Measurements from ENCODE around the gene ARL13A.
A peak's percentile ranks its signal among the peaks of the same experiment; 100 is the strongest.

The ARL13A gene

GRCh38 chrX:100969408-100969807 lies at the start of gene ARL13A:
Gene ARL13A, plus strand, starts transcription at chrX:100969708. Its CDS starts 3,982 bp downstream, at chrX:100973690.
- no peaks in the 10 kb centered on the region for H3K4me1 Mint-ChIP-seq (ENCODE audit: low read depth)
- no peaks in the 10 kb centered on the region for H3K9me3 Mint-ChIP-seq
- no peaks in the 10 kb centered on the region for H3K27me3 Mint-ChIP-seq (ENCODE audit: low read depth)
- H3K36me3 Mint-ChIP-seq (ENCODE audit: low read depth): no peaks in the 10 kb centered on the region
- no peak within 1 kb of the TSS for H3K27ac Mint-ChIP-seq
- no peak within 1 kb of the TSS for H3K4me3 Mint-ChIP-seq

- Mint-ChIP-seq H3K9me3 (no peaks in the 10 kb centered on the region), H3K27me3 (ENCODE audit: low read depth) (no peaks in the 10 kb centered on the region), H3K4me1 (ENCODE audit: low read depth) (peaks cover 5% of the 10 kb centered on the region), H3K4me3 (no peak overlapping the region), H3K36me3 (ENCODE audit: low read depth) (no peaks in the 10 kb centered on the region), H3K27ac (no peak overlapping the region)
Measured at GRCh38 chrX:100924375-100924774, 45.1 kb upstream of the ARL13A start.

GRCh38 chrX:100926453-100926852 lies 43.1 kb upstream of the ARL13A start:
- H3K27ac Mint-ChIP-seq: no peak overlapping the region
- H3K9me3 Mint-ChIP-seq: peaks cover 4% of the 10 kb centered on the region
- H3K36me3 Mint-ChIP-seq (ENCODE audit: low read depth): peaks cover 3% of the 10 kb centered on the region
- no peak overlapping the region for H3K4me3 Mint-ChIP-seq
- no peaks in the 10 kb centered on the region for H3K27me3 Mint-ChIP-seq (ENCODE audit: low read depth)
- peaks cover 13% of the 10 kb centered on the region for H3K4me1 Mint-ChIP-seq (ENCODE audit: low read depth)

GRCh38 chrX:100928660-100929613 lies 40.6 kb upstream of the ARL13A start, which contains the start of gene XKRX:
Gene XKRX, minus strand, starts transcription at chrX:100928917. Its CDS starts 613 bp downstream, at chrX:100928304.
- Mint-ChIP-seq H3K36me3 (ENCODE audit: low read depth) (peaks cover 6% of the 10 kb centered on the region), H3K27me3 (ENCODE audit: low read depth) (no peaks in the 10 kb centered on the region), H3K4me1 (ENCODE audit: low read depth) (peaks cover 14% of the 10 kb centered on the region), H3K4me3 (peak within 1 kb of the TSS; percentile 86), H3K27ac (peak within 1 kb of the TSS; percentile 36), H3K9me3 (peaks cover 6% of the 10 kb centered on the region)

- Mint-ChIP-seq H3K9me3 (peaks cover 6% of the 10 kb centered on the region), H3K27ac (peak overlapping the region; percentile 47), H3K4me3 (peak overlapping the region; percentile 36), H3K36me3 (ENCODE audit: low read depth) (peaks cover 6% of the 10 kb centered on the region), H3K4me1 (ENCODE audit: low read depth) (peaks cover 14% of the 10 kb centered on the region), H3K27me3 (ENCODE audit: low read depth) (no peaks in the 10 kb centered on the region)
Measured at GRCh38 chrX:100931218-100931924, 38.1 kb upstream of the ARL13A start.

GRCh38 chrX:100931925-100932285 lies 37.6 kb upstream of the ARL13A start:
- Mint-ChIP-seq H3K36me3 (ENCODE audit: low read depth) (peaks cover 6% of the 10 kb centered on the region), H3K9me3 (peaks cover 6% of the 10 kb centered on the region), H3K4me3 (no peak overlapping the region), H3K4me1 (ENCODE audit: low read depth) (peaks cover 14% of the 10 kb centered on the region), H3K27ac (no peak overlapping the region), H3K27me3 (ENCODE audit: low read depth) (no peaks in the 10 kb centered on the region)

- Mint-ChIP-seq H3K4me1 (ENCODE audit: low read depth) (peaks cover 11% of the 10 kb centered on the region), H3K9me3 (peaks cover 6% of the 10 kb centered on the region), H3K4me3 (no peak overlapping the region), H3K36me3 (ENCODE audit: low read depth) (peaks cover 6% of the 10 kb centered on the region), H3K27me3 (ENCODE audit: low read depth) (no peaks in the 10 kb centered on the region), H3K27ac (no peak overlapping the region)
Measured at GRCh38 chrX:100935767-100936166, 33.7 kb upstream of the ARL13A start.

GRCh38 chrX:100939333-100939732 lies 30.2 kb upstream of the ARL13A start:
- Mint-ChIP-seq H3K27me3 (ENCODE audit: low read depth) (no peaks in the 10 kb centered on the region), H3K9me3 (no peaks in the 10 kb centered on the region), H3K36me3 (ENCODE audit: low read depth) (no peaks in the 10 kb centered on the region), H3K4me3 (no peak overlapping the region), H3K27ac (no peak overlapping the region), H3K4me1 (ENCODE audit: low read depth) (peaks cover 4% of the 10 kb centered on the region)

- Mint-ChIP-seq H3K36me3 (ENCODE audit: low read depth) (no peaks in the 10 kb centered on the region), H3K4me3 (no peak overlapping the region), H3K4me1 (ENCODE audit: low read depth) (no peaks in the 10 kb centered on the region), H3K27ac (no peak overlapping the region), H3K27me3 (ENCODE audit: low read depth) (no peaks in the 10 kb centered on the region), H3K9me3 (no peaks in the 10 kb centered on the region)
Measured at GRCh38 chrX:100944601-100945000, 24.9 kb upstream of the ARL13A start.

- no peak overlapping the region for H3K27ac Mint-ChIP-seq
- no peaks in the 10 kb centered on the region for H3K27me3 Mint-ChIP-seq (ENCODE audit: low read depth)
- H3K36me3 Mint-ChIP-seq (ENCODE audit: low read depth): no peaks in the 10 kb centered on the region
- H3K4me1 Mint-ChIP-seq (ENCODE audit: low read depth): no peaks in the 10 kb centered on the region
- no peaks in the 10 kb centered on the region for H3K9me3 Mint-ChIP-seq
- no peak overlapping the region for H3K4me3 Mint-ChIP-seq
Measured at GRCh38 chrX:100946299-100946927, 23.1 kb upstream of the ARL13A start.

GRCh38 chrX:100948557-100948956 lies 21.0 kb upstream of the ARL13A start:
- Mint-ChIP-seq H3K4me3 (no peak overlapping the region), H3K4me1 (ENCODE audit: low read depth) (no peaks in the 10 kb centered on the region), H3K9me3 (no peaks in the 10 kb centered on the region), H3K27ac (no peak overlapping the region), H3K27me3 (ENCODE audit: low read depth) (no peaks in the 10 kb centered on the region), H3K36me3 (ENCODE audit: low read depth) (no peaks in the 10 kb centered on the region)

GRCh38 chrX:100962811-100963210 lies 6.7 kb upstream of the ARL13A start:
- Mint-ChIP-seq H3K4me1 (ENCODE audit: low read depth) (no peaks in the 10 kb centered on the region), H3K4me3 (no peak overlapping the region), H3K36me3 (ENCODE audit: low read depth) (no peaks in the 10 kb centered on the region)

GRCh38 chrX:100964362-100964761 lies 5.1 kb upstream of the ARL13A start:
- no peaks in the 10 kb centered on the region for H3K9me3 Mint-ChIP-seq
- H3K36me3 Mint-ChIP-seq (ENCODE audit: low read depth): no peaks in the 10 kb centered on the region
- H3K27me3 Mint-ChIP-seq (ENCODE audit: low read depth): no peaks in the 10 kb centered on the region
- H3K4me3 Mint-ChIP-seq: no peak overlapping the region
- H3K4me1 Mint-ChIP-seq (ENCODE audit: low read depth): no peaks in the 10 kb centered on the region
- H3K27ac Mint-ChIP-seq: no peak overlapping the region

More at GRCh38 chrX:100962811-100963210, 6.7 kb upstream of the ARL13A start:
- Mint-ChIP-seq H3K9me3 (no peaks in the 10 kb centered on the region), H3K27ac (no peak overlapping the region), H3K27me3 (ENCODE audit: low read depth) (no peaks in the 10 kb centered on the region)

GRCh38 chrX:100969936-100970335 lies 428 bp downstream of the ARL13A start:
- no peaks in the 10 kb centered on the region for H3K36me3 Mint-ChIP-seq (ENCODE audit: low read depth)
- H3K4me3 Mint-ChIP-seq: no peak overlapping the region
- H3K27me3 Mint-ChIP-seq (ENCODE audit: low read depth): no peaks in the 10 kb centered on the region
- no peaks in the 10 kb centered on the region for H3K9me3 Mint-ChIP-seq
- no peak overlapping the region for H3K27ac Mint-ChIP-seq
- H3K4me1 Mint-ChIP-seq (ENCODE audit: low read depth): no peaks in the 10 kb centered on the region
